ENCODE results near the gene CENPP.

CENPP gene

DNA sequence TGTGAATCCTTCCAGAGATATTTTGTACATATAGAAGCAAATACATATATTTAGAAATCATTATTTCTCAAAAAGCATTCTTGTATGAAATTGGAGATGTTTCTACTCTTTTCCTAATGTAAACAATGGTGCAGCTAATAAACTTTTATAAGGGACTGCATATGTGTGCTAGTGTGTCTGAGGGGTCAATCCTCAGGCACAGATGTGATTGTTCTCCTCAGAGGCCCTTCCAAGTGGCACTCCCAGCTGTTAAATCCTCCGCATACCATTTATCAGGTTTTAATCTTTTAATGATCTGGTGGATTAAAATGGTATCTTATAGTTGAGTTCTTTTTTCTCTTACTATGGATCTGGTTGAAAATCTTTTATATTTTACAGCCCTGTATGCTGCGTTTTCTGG lies 104.1 kb downstream of the CENPP start:
- DNase-seq: no peak

DNA sequence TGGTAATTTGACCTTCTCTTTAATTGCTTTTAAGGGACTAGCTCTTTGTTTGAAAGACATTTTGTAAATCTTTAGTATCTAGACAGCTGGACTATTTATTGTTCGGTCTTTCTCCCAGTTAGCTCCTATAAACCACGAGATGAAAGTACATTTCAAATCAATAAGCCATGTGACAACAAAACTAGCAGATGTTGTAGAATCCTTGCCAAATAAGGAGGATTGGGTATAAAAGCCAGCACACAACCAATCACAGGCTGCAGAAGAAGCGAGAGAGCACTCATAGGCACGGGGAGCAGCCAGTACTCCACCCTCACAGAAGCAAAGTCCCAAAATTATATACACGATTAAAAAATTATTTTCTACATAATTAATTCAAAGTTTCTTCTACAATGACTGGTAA lies 106.6 kb downstream of the CENPP start:
- no peak for DNase-seq

DNA sequence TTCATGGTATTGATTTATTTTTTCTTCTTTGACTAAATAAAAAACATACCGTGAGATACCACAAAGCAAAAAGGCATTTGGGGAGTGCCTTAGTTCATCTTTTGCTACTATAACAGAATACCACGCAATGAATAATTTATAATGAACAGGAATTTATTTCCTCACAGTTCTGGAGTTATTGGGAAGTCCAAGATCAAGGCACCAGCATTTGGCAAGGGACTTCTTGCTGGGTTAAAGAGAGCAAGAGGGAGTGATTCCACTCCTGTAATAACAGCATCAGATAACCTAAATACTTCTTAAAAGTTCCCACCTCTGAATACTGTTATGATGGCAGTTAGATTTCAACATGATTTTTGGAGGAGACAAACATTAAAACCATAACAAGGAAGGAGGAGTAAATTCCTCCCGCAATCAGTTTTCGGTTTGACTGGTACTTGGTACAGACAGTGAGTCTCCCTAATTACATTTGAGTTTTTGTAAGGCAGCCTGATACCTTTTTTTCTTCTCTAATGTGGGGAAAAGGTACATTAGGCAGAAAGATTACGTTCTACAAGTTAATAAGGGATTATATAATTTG lies 107.3 kb downstream of the CENPP start:
- no peak for DNase-seq

DNA sequence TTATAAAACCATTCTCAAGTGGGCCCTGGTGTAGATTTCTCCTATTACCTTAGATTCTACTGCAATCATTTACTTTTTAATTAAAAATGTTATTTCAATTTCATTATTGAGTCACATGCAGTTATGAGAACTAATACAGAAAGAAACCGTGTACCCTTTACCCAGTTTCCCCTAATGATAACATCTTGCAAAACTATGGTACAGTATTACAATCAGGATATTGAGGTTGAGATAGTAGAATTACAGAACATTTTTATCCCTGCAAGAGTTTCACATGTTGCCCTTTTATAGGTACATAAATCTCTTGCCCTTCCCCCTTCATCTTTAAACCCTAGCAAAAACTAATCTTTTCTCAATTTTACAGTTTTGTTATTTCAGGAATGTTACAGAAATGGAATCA lies 109.5 kb downstream of the CENPP start:
- no peak for DNase-seq

DNA sequence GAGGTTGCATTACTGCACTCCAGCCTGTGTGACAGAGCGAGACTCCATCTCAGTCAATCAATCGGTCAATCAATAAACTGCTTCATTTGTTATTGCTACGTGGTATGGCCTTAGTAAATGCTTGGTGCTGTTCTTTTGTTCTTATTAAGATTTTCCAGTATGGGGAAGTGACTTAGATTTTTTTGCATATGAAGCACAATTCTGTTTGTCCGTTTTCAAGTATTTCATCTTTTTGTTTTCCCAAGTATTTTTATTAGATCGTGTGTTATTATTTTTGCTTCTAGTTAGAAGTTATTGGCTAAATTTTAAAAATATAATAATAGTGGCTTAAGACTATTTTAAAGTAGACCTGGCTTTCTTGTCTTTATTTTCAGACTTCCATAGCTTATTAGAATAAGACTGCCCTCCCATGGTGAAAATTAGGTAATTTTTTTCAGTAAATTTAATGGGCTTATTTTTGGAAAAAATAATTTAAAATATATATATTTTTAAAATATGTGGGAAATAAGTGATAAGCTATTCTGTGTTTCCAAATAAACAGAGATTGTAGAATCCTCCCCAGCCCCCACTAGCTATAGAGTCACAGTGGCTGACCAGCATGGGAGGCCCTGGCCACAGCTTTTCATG lies 113.3 kb downstream of the CENPP start:
- no peak for DNase-seq

DNA sequence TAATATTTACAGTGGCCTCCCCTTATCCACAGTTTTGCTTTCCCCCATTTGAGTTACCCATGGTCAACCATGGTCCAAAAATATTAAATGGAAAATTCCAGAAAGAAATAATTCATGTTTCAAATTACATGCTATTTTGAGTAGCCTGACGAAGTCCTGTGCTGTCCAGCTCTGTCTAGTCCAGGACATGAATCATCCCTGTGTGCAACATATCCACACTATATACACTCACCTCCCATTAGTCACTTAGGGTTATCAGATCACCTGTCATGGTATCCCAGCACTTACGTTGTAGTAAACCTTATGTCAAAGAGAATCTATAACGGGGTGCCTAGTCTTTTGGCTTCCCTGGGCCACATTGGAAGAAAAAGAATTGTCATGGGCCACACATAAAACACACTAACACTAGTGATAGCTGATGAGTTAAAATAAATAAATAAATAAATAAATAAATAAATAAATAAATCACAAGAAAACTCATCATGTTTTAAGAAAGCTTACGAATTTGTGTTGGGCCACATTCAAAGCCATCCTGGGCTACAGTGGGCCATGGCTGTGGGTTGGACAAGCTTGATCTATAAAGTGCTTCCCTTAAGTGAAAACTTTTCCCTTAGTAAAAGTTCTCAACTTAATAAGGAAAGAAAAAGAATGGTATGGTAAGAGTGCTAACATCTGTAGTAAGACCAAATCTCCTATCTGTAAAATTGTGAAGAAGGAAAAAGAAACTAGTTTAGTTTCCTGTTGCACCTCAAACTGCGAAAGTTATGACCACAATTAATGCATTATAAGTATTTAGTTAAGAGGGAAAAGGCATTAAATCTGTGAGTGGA lies 114.4 kb downstream of the CENPP start:
- no peak for DNase-seq

DNA sequence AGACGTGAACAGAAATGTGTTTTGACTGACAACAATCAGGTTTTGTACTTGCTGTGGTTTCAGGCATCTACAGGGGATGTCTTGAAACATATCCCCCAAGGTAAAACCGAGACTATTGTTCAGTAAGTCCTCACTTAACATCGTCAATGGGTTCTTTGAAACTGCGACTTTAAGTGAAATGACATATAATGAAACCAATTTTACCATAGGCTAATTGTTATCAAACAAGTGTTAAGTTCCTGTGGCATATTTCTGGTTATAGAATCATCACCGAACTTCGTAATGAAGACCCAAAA lies 114.9 kb downstream of the CENPP start:
- no peak for DNase-seq

DNA sequence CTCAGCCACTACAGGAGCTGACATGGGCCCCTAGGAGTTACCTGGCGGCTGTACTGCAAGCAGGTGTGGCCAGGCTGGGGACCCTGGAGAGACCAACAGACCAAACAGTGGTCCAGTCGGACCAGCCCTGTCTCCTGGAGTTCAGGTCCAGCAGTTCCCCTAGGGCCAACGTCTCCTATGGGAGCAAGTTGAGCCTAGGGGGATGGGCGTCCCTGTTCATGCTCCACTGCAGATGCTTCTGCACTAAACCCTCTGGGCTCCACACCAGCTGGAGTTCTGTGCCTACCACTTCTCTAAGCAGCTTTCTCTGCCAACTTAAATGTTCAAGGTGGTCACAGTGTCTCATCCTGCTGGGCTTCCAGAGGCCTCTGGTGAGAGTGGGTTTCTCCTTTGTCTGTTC lies 119.1 kb downstream of the CENPP start:
- no peak for DNase-seq

DNA sequence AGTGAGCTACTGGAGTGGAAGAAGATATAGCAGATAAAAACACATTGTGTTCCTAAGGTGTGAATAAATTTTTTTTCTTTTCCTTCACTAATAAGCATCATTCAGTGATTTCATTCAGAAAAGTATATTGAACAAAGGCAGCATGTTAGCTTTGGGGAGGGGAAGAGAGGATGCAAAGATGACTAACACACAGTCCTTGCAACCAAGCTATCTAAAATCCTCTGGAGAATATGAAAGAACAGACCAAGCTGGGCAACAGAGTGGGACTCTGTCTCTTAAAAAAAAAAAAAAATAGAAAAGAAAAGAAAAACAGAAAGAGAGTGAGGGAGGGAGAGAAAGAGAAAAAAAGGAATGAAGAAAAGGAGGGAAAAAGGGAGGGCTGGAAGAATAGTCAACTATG lies 120.8 kb downstream of the CENPP start:
- no peak for DNase-seq

DNA sequence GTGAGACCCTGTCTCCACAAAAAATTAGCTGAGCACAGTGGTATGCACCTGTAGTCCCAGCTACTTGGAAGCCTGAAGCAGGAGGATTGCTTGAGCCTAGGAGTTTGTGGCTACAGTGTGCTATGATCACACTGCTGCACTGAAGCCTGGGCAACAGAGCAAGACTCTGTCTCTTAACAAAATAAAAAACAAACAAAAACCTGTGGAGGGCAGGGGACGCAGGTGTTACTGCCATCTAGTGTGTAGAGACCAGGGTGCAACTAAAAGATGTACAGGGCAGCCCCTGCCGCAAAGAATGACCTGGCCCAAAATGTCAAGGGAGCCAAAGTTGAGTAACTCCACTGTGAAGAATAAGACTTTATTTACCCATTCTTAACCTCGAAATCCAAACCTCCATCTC lies 129.5 kb downstream of the CENPP start:
- no peak for DNase-seq

DNA sequence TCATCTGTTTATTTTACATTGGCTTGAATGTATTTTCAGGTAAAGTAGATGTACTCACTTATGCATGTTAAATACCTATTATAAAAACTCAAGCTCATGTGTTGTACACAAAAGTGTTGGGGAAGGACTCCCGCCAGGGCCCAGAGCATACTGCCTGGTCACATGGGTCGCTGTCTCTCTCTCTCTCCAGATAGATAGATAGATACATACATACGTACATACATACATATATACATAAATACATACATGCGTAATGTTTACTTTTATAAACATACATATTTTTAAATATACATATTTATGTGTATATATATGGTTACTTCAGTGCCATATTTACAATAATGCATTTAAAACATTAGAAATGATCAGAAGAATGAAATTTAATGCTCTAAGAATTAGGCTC lies 131.8 kb downstream of the CENPP start:
- no peak for DNase-seq

DNA sequence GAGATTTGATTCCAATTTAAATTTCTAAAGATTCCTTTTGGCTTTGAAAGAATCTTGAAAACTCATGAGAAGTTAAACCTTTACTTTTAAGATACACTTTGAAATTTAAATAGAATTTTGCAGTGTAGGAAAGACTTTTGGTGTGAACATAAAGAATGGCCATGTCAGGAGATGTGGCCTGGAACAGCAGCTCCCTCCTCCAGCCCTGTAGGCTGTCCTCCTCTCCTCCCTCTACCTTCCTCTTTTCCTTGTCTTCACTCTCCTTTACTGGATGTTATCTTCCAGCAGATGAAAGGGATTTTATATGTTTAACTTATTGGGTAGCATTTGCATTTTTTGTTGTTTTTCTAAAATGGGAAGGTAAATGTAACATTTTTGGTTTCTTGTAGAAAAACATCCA lies 137.6 kb downstream of the CENPP start:
- no peak for DNase-seq

DNA sequence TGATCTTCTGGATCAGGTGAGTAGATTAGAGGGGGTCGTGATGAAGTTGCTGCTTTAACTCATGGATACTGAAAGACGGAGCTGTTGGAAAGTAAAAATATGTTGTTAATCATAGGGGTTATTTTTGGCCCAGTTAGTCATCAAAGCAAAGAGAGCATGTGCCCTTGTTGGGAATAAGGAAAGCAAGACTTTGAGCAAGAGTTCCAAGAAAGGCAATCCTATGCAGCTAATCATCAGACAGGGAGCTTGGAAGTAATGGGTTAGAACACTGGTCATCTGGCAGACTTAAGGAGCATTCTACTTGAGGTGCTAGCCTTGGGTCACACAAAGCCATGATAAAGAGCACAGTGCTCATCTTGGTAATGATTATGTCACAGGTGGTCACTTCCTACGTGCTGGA lies 138.2 kb downstream of the CENPP start:
- no peak for DNase-seq

DNA sequence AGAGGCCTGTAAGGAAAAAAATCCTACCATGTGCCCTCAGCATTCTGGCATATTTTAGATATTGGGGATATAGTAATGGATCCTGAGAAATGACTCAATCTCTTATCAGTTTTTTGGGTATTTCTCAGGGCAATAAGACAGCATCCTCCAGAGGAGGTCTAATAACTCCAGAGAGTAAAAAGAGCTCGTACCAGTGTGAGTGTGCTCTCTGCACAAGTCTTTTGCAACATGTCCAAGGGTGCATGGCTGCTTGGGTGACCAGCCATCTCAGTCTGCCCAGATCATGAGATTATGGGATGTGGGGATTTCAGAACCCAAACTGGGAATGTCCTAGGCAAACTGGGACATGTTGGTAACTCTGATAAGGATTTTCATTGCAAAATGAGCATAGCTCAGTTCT lies 141.3 kb downstream of the CENPP start:
- DNase-seq: no peak

DNA sequence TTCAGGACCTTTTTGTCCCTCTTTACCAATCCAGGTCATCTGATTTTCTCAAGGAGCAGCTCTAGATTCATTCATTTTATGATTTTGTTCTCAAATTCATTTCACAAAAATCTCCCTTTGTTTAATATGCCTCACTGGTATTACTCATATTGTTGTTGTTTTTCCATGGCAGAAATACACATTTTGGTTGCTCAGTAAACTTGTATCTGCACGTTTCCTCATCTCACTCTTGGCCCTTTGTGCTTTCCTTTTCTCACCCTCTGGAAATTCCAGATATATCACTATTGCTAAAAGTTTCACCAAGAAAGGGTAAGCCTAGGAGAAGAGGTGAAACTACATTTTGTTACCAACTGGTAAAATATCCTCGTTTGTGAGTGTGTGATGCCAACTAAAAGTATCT lies 141.8 kb downstream of the CENPP start:
- no peak for DNase-seq

DNA sequence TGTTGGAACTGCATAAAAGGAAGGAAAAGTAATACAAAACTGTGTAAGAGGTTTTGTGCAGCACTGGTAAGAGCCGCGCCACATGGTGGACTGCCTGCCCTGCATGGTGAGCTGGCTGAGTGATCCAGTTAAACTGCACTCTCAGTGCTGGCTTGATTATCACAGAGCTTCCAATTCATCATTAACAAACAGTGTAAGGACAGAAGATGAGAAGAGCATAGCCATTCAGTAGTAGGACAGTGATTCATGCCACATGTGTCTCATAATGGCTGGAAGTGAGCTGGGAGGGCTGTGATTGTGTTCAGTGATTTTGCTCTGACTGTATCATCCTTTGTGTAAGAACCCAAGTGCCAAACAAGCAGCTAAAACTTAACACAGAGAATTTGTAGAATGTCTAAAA lies 142.5 kb downstream of the CENPP start:
- DNase-seq: no peak

DNA sequence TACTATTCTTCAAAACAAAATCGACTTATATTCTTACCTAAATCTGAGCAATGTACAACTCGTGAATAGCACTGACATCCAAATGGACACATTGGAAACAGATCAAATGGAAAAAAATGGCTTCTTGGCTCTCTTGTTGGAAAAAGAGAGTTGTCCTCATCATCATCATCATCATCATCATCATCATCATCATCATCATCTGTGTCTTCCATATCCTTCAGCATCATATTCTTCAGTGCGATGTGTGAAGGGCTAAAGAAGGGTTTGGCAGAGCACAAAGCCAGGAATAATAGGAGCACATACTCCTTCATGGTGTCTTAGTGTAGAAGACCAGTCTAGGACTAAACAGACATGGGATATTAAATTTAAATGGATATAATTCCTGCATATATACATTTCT lies 148.8 kb downstream of the CENPP start:
- no peak for DNase-seq

DNA sequence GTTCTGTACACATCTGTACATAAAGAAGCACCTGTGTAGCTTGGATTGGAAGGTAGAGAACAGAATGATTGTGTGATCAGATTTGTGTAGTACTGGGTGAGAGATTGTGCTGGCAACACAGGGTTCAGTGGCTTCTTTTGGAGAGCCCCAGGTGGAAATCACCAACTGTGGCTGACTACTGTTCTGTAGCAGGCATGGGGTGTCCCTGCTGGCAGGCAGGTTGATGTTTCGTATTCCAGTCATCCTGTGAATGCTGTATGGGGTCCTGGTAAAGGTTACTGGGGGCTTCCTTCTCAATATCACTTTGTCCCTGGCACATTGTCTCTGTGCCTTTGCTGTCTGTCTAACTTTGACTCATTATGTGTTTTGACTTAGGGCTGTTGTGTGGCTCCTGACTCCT lies 151.2 kb downstream of the CENPP start:
- no peak for DNase-seq

DNA sequence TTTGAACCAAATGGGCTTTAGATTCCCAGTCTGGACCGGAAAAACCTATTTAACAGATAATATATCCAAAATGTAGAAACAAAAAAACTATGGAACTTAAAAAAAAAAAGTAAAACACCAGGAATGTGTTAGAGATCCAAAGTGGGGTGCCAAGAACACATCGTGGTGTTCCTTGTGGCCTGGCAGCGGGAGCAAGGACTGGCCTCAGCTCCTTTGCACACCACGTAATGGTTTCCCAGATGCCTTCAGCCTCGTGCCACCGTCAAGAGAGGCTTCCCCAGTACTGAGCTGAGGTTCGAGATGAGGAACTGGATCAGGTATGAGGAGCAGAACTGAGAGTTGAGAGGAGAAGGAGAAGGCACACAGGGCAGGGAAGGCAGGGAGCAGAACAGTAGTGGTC lies 153.0 kb downstream of the CENPP start:
- no peak for DNase-seq

DNA sequence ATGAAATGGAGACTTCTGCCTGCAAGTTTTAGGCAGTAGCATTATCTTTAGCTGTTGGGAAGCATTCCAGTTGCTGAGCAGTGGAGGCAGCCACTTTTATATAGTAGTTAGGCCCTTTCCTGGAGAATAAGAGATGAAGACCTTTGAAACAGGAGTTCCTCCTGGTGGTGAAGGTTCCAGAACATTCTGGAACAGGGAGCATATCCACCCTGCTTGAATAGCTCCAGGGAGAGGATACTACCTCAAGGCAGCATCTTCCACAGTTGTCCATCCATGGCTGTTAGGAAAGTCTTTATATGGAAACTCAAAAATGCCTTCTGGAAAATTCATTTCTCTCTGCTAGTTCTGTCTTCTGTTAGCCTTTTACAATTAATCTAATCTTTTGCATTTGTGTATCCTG lies 153.6 kb downstream of the CENPP start:
- DNase-seq: no peak

DNA sequence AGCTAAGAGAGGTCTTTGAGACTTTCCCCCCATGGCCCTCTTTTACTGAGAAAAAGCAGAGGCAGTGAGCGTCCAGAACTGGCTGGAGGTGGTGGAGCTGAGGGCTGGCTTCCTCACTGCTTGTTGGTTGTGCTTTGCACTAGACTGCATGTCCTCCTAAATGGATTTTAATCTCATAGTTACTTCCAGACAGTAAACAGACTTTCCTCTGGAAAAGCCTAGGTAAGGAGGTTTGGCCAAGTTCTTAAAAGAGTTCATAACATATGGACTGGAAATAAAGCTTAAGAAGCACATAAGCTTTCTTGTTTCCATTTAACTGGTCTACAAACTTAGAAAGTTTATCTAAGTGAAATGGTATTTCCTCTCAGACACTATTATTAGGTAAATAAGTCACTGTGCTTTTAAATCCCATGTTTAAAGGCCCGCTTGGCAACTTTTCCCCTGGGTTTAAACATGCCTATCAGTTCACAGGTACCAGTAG lies 154.6 kb downstream of the CENPP start:
- DNase-seq: no peak

DNA sequence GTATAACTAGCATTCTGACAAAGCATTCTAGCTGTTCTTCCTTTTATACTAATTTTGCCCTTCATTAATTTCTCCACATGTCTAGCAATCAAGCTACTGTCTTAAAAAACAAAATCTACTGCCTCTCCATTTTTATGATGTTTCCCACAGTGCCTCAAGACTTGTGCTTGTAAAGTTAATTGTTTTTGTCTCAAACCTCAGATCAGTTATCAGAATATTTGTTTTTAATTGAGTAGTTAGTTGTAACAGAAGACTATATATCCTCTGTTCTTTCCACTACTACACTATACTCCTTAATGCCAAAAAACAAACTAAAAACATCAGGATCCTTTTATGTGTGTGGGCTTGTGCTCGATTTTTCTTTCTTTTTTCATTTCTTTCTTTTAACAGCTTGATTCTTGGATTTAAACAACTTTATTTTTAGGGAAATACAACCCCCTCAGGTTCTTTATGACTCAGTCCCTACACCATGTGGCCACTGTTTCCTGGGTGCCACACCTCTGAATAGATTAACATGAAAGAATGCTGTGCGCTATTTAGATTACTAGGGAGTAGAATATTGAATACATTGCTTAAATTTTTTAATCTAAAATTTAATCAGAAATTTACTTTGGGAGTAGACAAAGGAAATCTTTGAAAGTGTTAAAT lies 155.4 kb downstream of the CENPP start:
- no peak for DNase-seq

DNA sequence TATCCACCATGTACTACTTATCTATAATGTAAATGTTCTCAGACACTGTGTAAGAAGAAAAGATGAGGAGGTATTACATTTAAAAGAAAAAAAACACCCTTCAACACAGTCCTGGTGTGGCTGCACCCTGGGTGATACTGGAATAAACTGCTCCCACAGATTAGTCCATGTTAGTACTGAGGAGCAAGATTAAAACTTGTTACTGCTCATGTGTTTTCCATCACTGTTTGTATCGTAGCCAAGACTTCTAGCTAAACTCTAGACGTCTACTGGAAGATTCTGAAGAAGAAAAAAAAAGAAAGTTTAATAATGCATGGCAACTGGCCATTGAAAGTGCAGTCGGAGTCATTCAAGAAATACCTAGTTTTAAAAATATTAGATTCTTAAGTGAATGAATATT lies 156.6 kb downstream of the CENPP start, which contains the start of gene ASPN:
TSS of gene ASPN (minus strand) at position 178 of the 400 bp plus-strand sequence.
- no peak for DNase-seq

DNA sequence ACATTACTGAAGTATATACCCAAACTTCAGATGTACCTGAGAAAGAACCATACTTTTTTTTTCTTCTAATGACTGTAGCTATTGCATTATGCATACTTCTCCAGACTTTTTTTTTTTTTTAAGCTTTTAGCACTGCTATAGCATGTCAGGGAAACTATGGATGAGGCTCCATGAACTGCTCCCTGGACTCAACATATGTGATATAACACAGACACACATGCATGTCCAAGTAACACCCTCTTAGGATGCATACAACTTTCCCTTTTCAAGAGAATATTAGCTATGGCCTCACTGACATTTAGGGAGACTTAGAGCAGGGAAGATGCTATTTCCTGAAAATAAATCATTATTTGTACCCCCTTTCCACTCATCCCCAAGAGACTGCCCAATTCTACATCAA lies 157.1 kb downstream of the CENPP start:
- no peak for DNase-seq
